ENCODE measurements around the gene CFDP1.

DNA sequence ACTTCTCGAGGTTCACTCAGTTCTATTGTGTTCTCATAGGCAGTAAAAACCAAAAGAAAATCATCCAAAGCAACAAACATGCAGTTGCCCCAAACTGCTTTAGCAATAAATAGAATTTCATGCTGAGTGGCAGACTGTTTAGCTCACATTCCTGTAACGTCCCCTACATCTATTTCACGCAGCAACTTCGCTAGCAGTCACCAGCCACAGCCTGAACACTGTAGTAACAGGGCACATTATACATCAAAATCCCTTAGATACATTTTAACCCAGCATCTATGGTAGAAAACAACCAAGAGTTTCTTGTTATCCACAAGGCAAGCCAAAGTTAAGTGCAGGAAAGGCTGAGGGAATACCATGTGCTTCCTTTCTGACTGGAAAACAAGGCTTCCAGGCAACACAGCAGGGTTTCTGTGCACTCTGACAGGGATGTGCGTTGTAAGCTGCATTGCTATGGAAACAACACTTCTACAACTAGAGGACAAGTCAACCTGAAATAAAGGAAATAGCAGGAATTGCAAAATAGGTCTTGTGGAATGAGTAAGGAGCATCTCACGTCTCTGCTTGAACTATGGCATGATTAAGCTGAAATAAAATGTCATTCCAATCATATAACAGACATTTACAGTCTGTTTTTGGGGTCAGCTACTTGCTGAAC is 55.4 kb downstream of the CFDP1 start:
- TF ChIP-seq, protein P1, sequence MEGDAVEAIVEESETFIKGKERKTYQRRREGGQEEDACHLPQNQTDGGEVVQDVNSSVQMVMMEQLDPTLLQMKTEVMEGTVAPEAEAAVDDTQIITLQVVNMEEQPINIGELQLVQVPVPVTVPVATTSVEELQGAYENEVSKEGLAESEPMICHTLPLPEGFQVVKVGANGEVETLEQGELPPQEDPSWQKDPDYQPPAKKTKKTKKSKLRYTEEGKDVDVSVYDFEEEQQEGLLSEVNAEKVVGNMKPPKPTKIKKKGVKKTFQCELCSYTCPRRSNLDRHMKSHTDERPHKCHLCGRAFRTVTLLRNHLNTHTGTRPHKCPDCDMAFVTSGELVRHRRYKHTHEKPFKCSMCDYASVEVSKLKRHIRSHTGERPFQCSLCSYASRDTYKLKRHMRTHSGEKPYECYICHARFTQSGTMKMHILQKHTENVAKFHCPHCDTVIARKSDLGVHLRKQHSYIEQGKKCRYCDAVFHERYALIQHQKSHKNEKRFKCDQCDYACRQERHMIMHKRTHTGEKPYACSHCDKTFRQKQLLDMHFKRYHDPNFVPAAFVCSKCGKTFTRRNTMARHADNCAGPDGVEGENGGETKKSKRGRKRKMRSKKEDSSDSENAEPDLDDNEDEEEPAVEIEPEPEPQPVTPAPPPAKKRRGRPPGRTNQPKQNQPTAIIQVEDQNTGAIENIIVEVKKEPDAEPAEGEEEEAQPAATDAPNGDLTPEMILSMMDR (IDR thresholded peaks at IDR 0.05): no peak
- TF ChIP-seq POLR2A (IDR thresholded peaks at IDR 0.05): no peak
- peak; percentile 13 to 26 (median 20) for TF ChIP-seq POLR2AphosphoS5 (IDR thresholded peaks at IDR 0.05)
